ENCODE measurements around the gene DLGAP1. TPM values are rescaled to one million over a fixed set of nuclear protein-coding genes. Genes with fewer than 3 reads are reported as not detected.

Gene DLGAP1
- total and polyA plus RNA-seq, 2 donors (not counting 1 experiment from before 2014, with no cell fraction given): 0.07 to 0.61 TPM

DNA sequence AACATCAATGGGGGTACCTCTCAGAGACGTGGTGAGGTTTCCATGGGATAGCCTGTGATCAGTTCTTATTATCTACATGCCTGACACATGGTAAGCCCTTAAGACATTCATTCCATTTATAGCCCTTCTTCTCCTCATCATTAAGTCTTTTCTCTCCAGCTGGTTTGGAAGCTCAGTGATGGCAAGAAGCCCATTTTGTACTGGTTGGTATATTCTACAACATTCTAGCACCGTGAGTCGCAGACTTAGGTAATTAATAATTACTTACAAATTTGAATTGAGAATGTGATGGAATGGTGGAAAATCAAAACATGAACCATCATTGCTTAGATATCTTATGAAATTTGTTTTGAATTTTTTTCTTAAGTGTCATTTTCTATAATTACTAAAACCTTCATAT is 472.6 kb downstream of the DLGAP1 start:
- ATAC-seq (ENCODE audit: low read depth): no peak
- no peaks in the 10 kb centered on the region for H4K20me1 ChIP-seq (ENCODE audit: control insufficient read depth, insufficient read depth, low read length, poor library complexity, severe bottlenecking)
- no peak overlapping the region for H3K9ac ChIP-seq (ENCODE audit: low read length)
- no peak overlapping the region for H3K4me2 ChIP-seq (replicated peaks; ENCODE audit: low read depth, low read length, poor library complexity, severe bottlenecking)
- intact Hi-C loops (cut with micrococcal nuclease): no loop called here
- H3K27me3 ChIP-seq (replicated peaks in 1 of 4; ENCODE audit: control extremely low read depth in 1 of 4, control insufficient read depth in 3 of 4, insufficient read depth in 4 of 4, low read length in 3 of 4): no peaks in the 10 kb centered on the region
- POLR2A ChIA-PET: no interaction called here
- no peak overlapping the region for H3K27ac ChIP-seq (ENCODE audit: low read length in 2 of 2)
- no peak for DNase-seq
- H3K4me1 Mint-ChIP-seq: peaks cover 4% of the 10 kb centered on the region
- no peaks in the 10 kb centered on the region for H3K79me2 ChIP-seq (ENCODE audit: control insufficient read depth, insufficient read depth, low read length)
- peaks cover 2% of the 10 kb centered on the region for H3K27me3 Mint-ChIP-seq
- peaks cover 8% of the 10 kb centered on the region for H3K9me3 Mint-ChIP-seq (ENCODE audit: insufficient read depth)
- H3K4me1 ChIP-seq (ENCODE audit: control insufficient read depth in 2 of 2, insufficient read depth in 2 of 2, low read length in 2 of 2): no peaks in the 10 kb centered on the region
- no peak overlapping the region for H3K4me3 ChIP-seq (ENCODE audit: control extremely low read depth in 1 of 5, extremely low read depth in 1 of 5, insufficient read depth in 1 of 5, low read depth in 2 of 5, low read length in 4 of 5)
- no peak overlapping the region for H2AFZ ChIP-seq (ENCODE audit: insufficient read depth, low read depth, low read length, poor library complexity, severe bottlenecking)
- H3K4me3 Mint-ChIP-seq: no peak overlapping the region
- WGBS (ENCODE audit: insufficient coverage): no CpG with 5 or more reads among the region's 3 CpGs
- CTCF ChIA-PET: no interaction called here
- no peaks in the 10 kb centered on the region for H3K36me3 ChIP-seq (replicated peaks in 1 of 2; ENCODE audit: control extremely low read depth in 1 of 2, control insufficient read depth in 1 of 2, extremely low read depth in 1 of 2, insufficient read depth in 2 of 2, low read length in 1 of 2)
- TF ChIP-seq CTCF (IDR thresholded peaks at IDR 0.05) (no peak), EZH2 (IDR thresholded peaks at IDR 0.05; ENCODE audit: borderline replicate concordance, insufficient read depth, low read depth, low read length, poor library complexity, severe bottlenecking) (no peak)
- peaks cover 6 to 19% (median 6%) of the 10 kb centered on the region in 3 donors for H3K9me3 ChIP-seq (ENCODE audit: control extremely low read depth in 1 of 3, control insufficient read depth in 2 of 3, insufficient read depth in 1 of 3, low read length in 2 of 3)
- no peak overlapping the region for H3K27ac Mint-ChIP-seq

DNA sequence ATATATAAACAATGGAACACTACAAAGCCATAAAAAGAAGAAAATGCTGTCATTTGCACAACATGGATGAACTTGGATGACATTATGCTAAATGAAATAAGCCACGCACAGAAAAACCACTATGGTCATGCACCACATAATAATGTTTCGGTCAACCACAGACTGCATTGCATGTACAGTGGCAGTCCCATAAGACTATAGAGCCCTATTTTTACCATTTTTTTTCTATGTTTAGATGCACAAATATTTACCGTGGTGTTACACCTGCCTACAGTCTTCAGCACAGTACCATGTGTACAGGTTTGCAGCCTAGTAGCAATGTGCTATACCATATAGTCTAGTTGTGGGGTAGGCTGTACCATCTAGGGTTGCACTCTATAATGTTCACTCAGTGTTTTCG is 476.1 kb downstream of the DLGAP1 start:
- Histone ChIP-seq H3K4me2 (replicated peaks; ENCODE audit: low read depth, low read length, poor library complexity, severe bottlenecking) (no peak overlapping the region), H2AFZ (ENCODE audit: insufficient read depth, low read depth, low read length, poor library complexity, severe bottlenecking) (no peak overlapping the region), H3K27ac (ENCODE audit: low read length in 2 of 2) (no peak overlapping the region), H4K20me1 (ENCODE audit: control insufficient read depth, insufficient read depth, low read length, poor library complexity, severe bottlenecking) (no peaks in the 10 kb centered on the region), H3K27me3 (replicated peaks in 1 of 4; ENCODE audit: control extremely low read depth in 1 of 4, control insufficient read depth in 3 of 4, insufficient read depth in 4 of 4, low read length in 3 of 4) (no peaks in the 10 kb centered on the region), H3K9ac (ENCODE audit: low read length) (no peak overlapping the region), H3K9me3 (ENCODE audit: control extremely low read depth in 1 of 3, control insufficient read depth in 2 of 3, insufficient read depth in 1 of 3, low read length in 2 of 3) (peaks cover 6 to 21% (median 6%) of the 10 kb centered on the region in 3 donors), H3K4me1 (ENCODE audit: control insufficient read depth in 2 of 2, insufficient read depth in 2 of 2, low read length in 2 of 2) (no peaks in the 10 kb centered on the region), H3K36me3 (replicated peaks in 1 of 2; ENCODE audit: control extremely low read depth in 1 of 2, control insufficient read depth in 1 of 2, extremely low read depth in 1 of 2, insufficient read depth in 2 of 2, low read length in 1 of 2) (no peaks in the 10 kb centered on the region), H3K79me2 (ENCODE audit: control insufficient read depth, insufficient read depth, low read length) (no peaks in the 10 kb centered on the region), H3K4me3 (ENCODE audit: control extremely low read depth in 1 of 5, extremely low read depth in 1 of 5, insufficient read depth in 1 of 5, low read depth in 2 of 5, low read length in 4 of 5) (no peak overlapping the region)
- POLR2A ChIA-PET: no interaction called here
- 100% methylated on average over 1 of the region's 4 CpGs for WGBS (ENCODE audit: insufficient coverage)
- Mint-ChIP-seq H3K9me3 (ENCODE audit: insufficient read depth) (peaks cover 8% of the 10 kb centered on the region), H3K27me3 (peaks cover 2% of the 10 kb centered on the region), H3K27ac (no peak overlapping the region), H3K4me3 (no peak overlapping the region), H3K4me1 (no peaks in the 10 kb centered on the region)
- TF ChIP-seq EZH2 (IDR thresholded peaks at IDR 0.05; ENCODE audit: borderline replicate concordance, insufficient read depth, low read depth, low read length, poor library complexity, severe bottlenecking): no peak
- no peak for TF ChIP-seq CTCF (IDR thresholded peaks at IDR 0.05)
- CTCF ChIA-PET: no interaction called here
- DNase-seq (no peak), ATAC-seq (ENCODE audit: low read depth) (no peak)
- intact Hi-C loops (cut with micrococcal nuclease): no loop called here
